DMS53 (cell line): ENCODE results near the gene TYMP.
A peak's percentile ranks its signal among the peaks of the same experiment; 100 is the strongest.

ENCODE experiments used
- DNase-seq: peaks from one replicate; lab custom pipeline; 2025; lab: John Stamatoyannopoulos, UW

Gene TYMP

GRCh38 chr22:50529897-50530579 lies at the start of gene TYMP:
Gene TYMP (minus strand): TSS chr22:50530012. CDS start chr22:50529709, 303 bp downstream.
- DNase-seq = peak; percentile 86

GRCh38 chr22:50578776-50579310 lies 49.0 kb upstream of the TYMP start:
- no peak for DNase-seq

- DNase-seq = no peak
Observed at GRCh38 chr22:50577987-50578775, 48.4 kb upstream of the TYMP start, which contains the start of gene CPT1B. Gene CPT1B (minus strand): TSS chr22:50578427. CDS start chr22:50577915, 512 bp downstream.

DNA sequence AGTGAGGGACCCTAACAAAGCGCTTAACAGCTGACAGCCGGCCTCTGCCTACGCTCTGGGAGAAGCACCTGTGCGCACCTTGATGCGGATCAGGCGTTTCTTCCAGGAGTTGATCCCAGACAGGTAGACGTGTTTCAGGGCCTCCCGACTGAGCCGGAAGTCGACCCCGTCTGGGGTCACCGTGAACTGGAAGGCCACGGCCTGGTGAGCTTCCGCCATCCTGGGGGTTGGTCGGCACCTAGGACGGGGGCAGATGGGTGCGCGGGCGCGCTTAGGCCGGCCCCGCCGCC lies 47.8 kb upstream of the TYMP start:
- DNase-seq = no peak

GRCh38 chr22:50576806-50577696 lies 47.2 kb upstream of the TYMP start:
- DNase-seq = no peak

- DNase-seq = peak; percentile 62
Observed at GRCh38 chr22:50576070-50576469, 46.3 kb upstream of the TYMP start.

DNA sequence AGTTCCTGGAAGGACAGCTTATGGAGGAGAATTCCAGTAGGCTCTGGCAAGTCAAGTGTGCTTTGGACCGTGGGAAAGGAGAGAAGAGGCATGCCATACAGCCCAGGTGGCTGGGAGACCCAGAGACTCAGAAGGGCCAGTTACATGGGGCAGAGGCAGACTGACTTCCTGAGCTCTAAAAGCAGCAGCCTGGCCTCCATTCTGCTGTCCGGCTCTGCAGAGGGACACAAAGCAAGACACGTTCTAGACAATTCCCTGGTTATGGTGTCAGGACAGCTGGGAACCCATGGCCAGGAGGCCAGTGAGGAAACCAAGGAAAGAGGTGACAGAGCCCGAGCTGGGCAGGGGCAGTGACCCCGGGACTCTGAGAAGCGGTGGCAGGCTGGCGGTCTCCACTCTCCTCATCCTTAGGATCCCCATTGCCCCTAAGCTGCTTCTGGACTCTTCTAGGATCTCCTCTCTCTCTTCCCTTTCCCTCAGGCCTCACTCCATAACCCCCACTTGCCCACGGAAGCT lies 45.7 kb upstream of the TYMP start:
- DNase-seq = no peak

DNA sequence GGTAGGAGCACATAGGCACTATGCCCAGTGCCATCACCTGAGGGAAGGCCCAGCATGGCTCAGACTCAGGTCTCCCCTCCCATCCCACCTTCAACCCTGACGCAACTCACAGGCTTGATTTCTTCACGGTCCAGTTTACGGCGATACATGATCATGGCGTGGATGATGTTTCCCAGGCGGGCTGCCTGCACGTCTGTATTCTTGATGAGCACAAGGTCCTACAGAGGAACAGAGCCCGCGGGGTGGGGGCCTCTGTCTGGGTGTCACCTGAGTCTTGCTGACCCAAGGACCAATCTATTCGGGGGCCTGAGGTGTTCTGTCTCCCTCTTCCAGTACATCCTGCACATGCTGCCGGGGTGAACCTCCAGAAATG lies 44.6 kb upstream of the TYMP start:
- DNase-seq = no peak

DNA sequence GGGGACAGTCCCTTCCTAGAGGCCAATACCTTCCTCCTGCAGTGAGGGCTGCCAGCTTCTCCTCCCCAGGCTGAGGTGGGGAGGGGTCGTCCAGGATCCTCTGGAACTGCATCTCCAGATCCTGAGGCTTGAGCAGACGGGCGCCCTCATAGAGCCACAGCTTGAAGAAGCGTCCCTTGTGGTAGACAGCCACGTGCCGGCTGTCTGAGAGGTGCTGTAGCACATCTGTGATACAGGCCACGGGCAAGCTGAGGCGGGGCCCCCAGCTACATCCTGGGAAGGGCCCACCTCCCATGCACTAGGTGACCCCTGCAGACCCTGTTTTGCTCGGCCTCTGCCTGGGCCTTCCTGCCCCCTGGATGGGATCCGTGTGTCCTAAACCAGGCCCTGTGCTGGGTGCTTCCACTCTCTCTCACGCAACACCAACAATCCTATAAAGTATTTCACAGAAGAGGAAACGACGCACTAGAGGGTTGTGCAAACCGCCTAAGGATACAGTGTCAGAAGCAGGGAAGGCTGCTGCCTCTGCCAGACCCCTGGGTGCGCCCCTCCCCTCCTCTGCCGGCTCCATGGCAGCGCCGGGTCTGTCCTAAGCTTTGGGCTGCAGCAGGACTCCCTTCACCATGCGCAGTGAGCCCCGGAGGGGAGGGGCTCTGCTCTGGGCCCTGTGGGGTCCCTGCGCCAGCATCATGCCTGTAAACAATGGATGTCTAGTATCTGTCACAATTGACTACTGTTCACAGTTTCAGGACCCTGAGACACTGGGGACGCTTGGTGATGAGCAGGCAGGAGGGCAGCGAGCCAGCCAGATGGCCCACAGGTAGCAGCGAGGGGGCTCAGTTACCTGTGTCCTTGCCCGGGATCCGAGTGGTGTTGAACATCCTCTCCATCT lies 43.9 kb upstream of the TYMP start:
- DNase-seq = no peak

DNA sequence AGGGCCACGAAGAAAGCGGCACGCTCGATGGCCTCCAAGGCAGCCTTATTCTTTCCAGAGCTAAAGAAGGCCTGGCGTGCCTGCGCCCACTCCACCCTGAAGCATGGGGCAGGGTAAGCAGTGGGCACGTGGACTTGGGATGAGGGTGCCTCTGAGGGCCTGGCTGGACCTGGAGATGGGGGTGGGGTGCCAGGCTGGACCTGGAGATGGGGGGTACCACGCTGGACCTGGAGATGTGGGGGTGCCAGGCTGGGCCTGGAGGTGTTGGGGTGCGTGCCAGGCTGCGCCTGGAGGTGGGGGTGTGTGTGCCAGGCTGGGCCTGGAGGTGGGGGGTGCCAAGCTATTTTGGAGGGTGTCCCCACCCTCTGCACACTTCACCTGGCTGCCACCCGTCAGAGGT lies 43.2 kb upstream of the TYMP start:
- no peak for DNase-seq

DNA sequence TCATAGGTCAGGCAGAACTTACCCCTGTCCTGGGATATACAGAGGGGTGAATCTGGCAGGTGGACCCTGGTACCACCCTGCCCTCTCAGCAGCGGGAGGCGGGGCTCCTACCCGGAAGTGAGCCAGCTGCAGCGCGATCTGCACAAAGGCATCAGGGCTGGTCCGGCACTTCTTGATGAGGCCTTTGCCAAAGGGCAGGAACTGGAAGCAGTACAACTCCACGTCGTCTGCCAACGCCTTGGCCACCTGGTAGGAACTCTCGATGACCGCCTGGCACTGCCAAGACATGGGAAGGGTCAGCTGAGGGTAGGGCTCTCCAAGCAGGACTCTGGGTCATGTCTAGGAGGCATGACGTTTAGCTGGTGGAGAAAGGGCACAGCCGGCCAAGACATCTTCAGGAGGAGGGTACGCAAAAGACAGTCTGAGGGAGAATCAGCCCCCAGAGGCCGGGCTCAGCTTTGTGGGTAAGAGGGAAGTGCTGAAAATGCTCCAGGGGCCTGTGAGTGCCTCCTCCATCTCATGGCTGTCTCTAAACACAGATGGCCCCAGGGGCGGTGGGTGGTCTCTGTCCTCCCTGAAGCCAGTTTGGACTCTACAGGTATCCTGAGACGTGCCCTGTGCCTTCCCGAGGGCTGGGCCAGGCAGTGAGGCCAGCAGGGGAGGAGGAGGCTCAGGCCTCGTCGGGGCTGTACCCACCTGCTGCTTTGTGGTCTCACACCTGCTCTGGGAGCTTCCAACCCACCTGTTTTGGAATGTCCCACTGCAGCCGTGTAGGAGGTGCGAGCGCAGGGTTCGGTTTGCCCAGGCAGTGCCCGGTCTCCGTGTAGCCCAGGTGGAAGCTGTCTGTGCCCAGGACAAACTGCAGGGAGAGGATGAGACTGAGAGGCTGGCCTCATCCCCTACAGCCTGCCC lies 41.7 kb upstream of the TYMP start:
- no peak for DNase-seq

- DNase-seq = no peak
Observed at GRCh38 chr22:50570861-50571260, 41.0 kb upstream of the TYMP start.

GRCh38 chr22:50569896-50570535 lies 40.2 kb upstream of the TYMP start:
- DNase-seq = no peak

DNA sequence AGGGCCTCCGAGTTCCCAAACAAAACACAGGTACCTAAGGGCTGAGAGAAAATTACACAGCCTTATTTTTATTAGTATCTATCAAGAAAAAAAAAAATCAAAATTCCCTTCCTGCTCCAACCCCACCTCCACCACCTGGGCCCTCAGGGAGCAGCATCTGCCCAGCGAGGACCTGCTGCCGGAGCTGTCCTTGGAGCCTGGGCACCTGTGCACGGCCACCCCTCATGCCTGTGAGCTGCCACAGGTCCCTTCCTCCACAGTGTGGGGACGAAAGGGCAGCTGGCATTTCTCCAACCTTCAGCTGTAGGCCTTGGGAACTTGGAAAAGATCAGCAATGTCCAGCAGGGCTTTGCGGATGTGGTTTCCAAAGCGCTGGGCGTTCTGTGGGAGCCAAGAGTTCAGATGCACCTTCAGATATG lies 39.2 kb upstream of the TYMP start:
- DNase-seq = peak; percentile 40

- DNase-seq = peak; percentile 58
Observed at GRCh38 chr22:50568626-50569025, 38.8 kb upstream of the TYMP start.

- DNase-seq = no peak
Observed at GRCh38 chr22:50567721-50568252, 38.0 kb upstream of the TYMP start.

DNA sequence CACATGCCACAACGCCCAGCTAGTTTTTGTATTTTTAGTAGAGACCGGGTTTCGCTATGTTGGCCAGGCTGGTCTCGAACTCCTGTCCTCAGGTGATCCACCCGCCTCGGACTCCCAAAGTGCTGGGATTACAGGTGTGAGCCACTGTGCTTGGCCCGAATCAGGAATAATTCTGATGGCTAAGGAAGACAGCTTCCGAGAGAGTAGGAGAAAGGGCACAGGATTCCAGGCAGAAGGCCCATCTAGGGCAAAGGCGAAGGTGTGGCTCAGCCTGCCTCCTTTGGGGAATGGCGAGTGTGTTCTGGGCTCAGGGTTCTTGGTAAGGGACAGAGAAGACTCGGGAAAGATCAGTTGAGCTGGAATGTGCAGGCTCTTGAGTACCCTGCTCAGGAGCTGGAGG lies 34.5 kb upstream of the TYMP start:
- no peak for DNase-seq

GRCh38 chr22:50563413-50564160 lies 33.8 kb upstream of the TYMP start:
- DNase-seq = no peak
